H9 (cell line): ENCODE data around the gene TESPA1. TPM values are rescaled to one million over a fixed set of nuclear protein-coding genes. Genes with fewer than 3 reads are reported as not detected.
A peak's percentile ranks its signal among the peaks of the same experiment; 100 is the strongest.

Experiments used
- DNase-seq: peaks from one replicate; pipeline ENCODE4 v3.0.0-alpha.2; 2017
- H2AFZ ChIP-seq: one replicate; pipeline ENCODE4 v1.6.1; 2013; ENCODE audit warnings: mild to moderate bottlenecking, low read length, control low read depth, moderate library complexity
- H2AK5ac ChIP-seq: 2 replicates; pipeline ENCODE4 v1.6.1; 2013; ENCODE audit warnings: low read length, control low read depth, mixed read lengths; ENCODE audit not compliant: insufficient read length
- H2BK120ac ChIP-seq: one replicate; pipeline ENCODE4 v1.6.1; 2013; ENCODE audit warnings: low read depth, mild to moderate bottlenecking, low read length, control low read depth, inconsistent platforms; ENCODE audit not compliant: poor library complexity, severe bottlenecking
- H2BK12ac ChIP-seq: 2 replicates; pipeline ENCODE4 v1.6.1; 2013; ENCODE audit warnings: low read length, control low read depth, mixed read lengths, low read depth; ENCODE audit not compliant: insufficient read length
- H2BK15ac ChIP-seq: 2 replicates; pipeline ENCODE4 v1.6.1; 2013; ENCODE audit warnings: low read depth, low read length, control low read depth
- H2BK20ac ChIP-seq: one replicate; pipeline ENCODE4 v1.6.1; 2013; ENCODE audit warnings: low read depth, mild to moderate bottlenecking, low read length, control low read depth, inconsistent platforms; ENCODE audit not compliant: poor library complexity, severe bottlenecking
- H2BK5ac ChIP-seq: 2 replicates; pipeline ENCODE4 v1.6.1; 2013; ENCODE audit warnings: low read length, control low read depth, mixed read lengths; ENCODE audit not compliant: insufficient read length
- H3K14ac ChIP-seq: 2 replicates; pipeline ENCODE4 v1.6.1; 2013; ENCODE audit warnings: low read length, control low read depth; ENCODE audit not compliant: insufficient read depth
- H3K18ac ChIP-seq: 2 replicates; pipeline ENCODE4 v1.6.1; 2013; ENCODE audit warnings: low read depth, mild to moderate bottlenecking, mixed read lengths, low read length, control low read depth; ENCODE audit not compliant: insufficient read length
- H3K23ac ChIP-seq: 2 replicates; pipeline ENCODE4 v1.6.1; 2013; ENCODE audit warnings: low read length, control low read depth, mixed read lengths, low read depth; ENCODE audit not compliant: insufficient read length
- H3K23me2 ChIP-seq: 2 replicates; pipeline ENCODE4 v1.6.1; 2013; ENCODE audit warnings: low read depth, mild to moderate bottlenecking, mixed read lengths, low read length, control low read depth; ENCODE audit not compliant: insufficient read length, poor library complexity, severe bottlenecking
- H3K27ac ChIP-seq: 2 replicates; pipeline ENCODE4 v1.5.1; 2013; ENCODE audit warnings: low read length, control low read depth, mixed read lengths, low read depth; ENCODE audit not compliant: insufficient read length
- H3K27me3 ChIP-seq: 2 replicates; pipeline ENCODE4 v1.6.1; 2013; ENCODE audit warnings: low read length, control low read depth, inconsistent platforms; ENCODE audit not compliant: insufficient read depth
- H3K4ac ChIP-seq: 2 replicates; pipeline ENCODE4 v1.6.1; 2013; ENCODE audit warnings: low read depth, mild to moderate bottlenecking, control low read depth, inconsistent platforms, low read length, moderate library complexity
- H3K4me1 ChIP-seq: 2 replicates; pipeline ENCODE4 v1.6.1; 2013; ENCODE audit warnings: low read length, control low read depth, inconsistent platforms; ENCODE audit not compliant: insufficient read depth
- H3K4me2 ChIP-seq: 2 replicates; pipeline ENCODE4 v1.6.1; 2013; ENCODE audit warnings: low read length, control low read depth, mixed read lengths; ENCODE audit not compliant: insufficient read length, insufficient read depth
- H3K56ac ChIP-seq: 2 replicates; pipeline ENCODE4 v1.6.1; 2013; ENCODE audit warnings: low read depth, mild to moderate bottlenecking, mixed read lengths, low read length, control low read depth; ENCODE audit not compliant: insufficient read length
- H3K79me1 ChIP-seq: 2 replicates; pipeline ENCODE4 v1.6.1; 2013; ENCODE audit warnings: low read depth, mild to moderate bottlenecking, moderate library complexity, low read length, control low read depth, inconsistent platforms; ENCODE audit not compliant: insufficient read depth, poor library complexity, severe bottlenecking
- H3K79me2 ChIP-seq: 2 replicates; pipeline ENCODE4 v1.6.1; 2013; ENCODE audit warnings: low read length, control low read depth, inconsistent platforms; ENCODE audit not compliant: insufficient read depth
- H3K9ac ChIP-seq: 2 replicates; pipeline ENCODE4 v1.6.1; 2013; ENCODE audit warnings: low read length, control low read depth, mixed read lengths; ENCODE audit not compliant: insufficient read length; ENCODE audit errors: extremely low read depth
- H3K9me3 ChIP-seq: one replicate; pipeline ENCODE4 v1.6.1; 2013; ENCODE audit warnings: low read depth, low read length, inconsistent platforms; ENCODE audit not compliant: control insufficient read depth
- H3T11ph ChIP-seq: one replicate; pipeline ENCODE4 v1.6.1; 2013; ENCODE audit warnings: mild to moderate bottlenecking, low read length, control low read depth, inconsistent platforms
- H4K20me1 ChIP-seq: one replicate; pipeline ENCODE4 v1.6.1; 2013; ENCODE audit not compliant: control insufficient read depth, insufficient read length, insufficient read depth
- H4K5ac ChIP-seq: 2 replicates; pipeline ENCODE4 v1.6.1; 2013; ENCODE audit warnings: low read depth, mild to moderate bottlenecking, mixed read lengths, low read length, control low read depth; ENCODE audit not compliant: insufficient read length
- H4K8ac ChIP-seq: replicated peaks from 2 replicates; pipeline ENCODE4 v1.6.1; 2013; ENCODE audit warnings: low read length, control low read depth, mixed read lengths, low read depth; ENCODE audit not compliant: insufficient read length
- H4K91ac ChIP-seq: 2 replicates; pipeline ENCODE4 v1.6.1; 2013; ENCODE audit warnings: low read depth, mild to moderate bottlenecking, moderate library complexity, mixed read lengths, low read length, control low read depth; ENCODE audit not compliant: insufficient read length
- H3K27ac Mint-ChIP-seq, 3 experiments: 2 replicates in 2 of 3; 3 replicates in 1 of 3; pipeline ENCODE4 v1.8.0; 2020 to 2021; ENCODE audit warnings: mixed read lengths in 3 of 3, mild to moderate bottlenecking in 1 of 3, moderate library complexity in 1 of 3
- H3K27me3 Mint-ChIP-seq: 2 replicates; pipeline ENCODE4 v1.8.0; 2021; ENCODE audit warnings: low read depth, mild to moderate bottlenecking, moderate library complexity, mixed read lengths
- H3K36me3 Mint-ChIP-seq, 3 experiments: 2 replicates in 2 of 3; 3 replicates in 1 of 3; pipeline ENCODE4 v1.8.0; 2020 to 2021; ENCODE audit warnings: low read depth in 3 of 3, mixed read lengths in 3 of 3; ENCODE audit not compliant: insufficient read depth in 1 of 3
- H3K4me1 Mint-ChIP-seq, 2 experiments: 2 replicates each; pipeline ENCODE4 v1.8.0; 2020; ENCODE audit warnings: mixed read lengths in 2 of 2
- H3K4me3 Mint-ChIP-seq, 2 experiments: 2 replicates in 1 of 2; 3 replicates in 1 of 2; pipeline ENCODE4 v1.8.0; 2020 to 2021; ENCODE audit warnings: mild to moderate bottlenecking in 2 of 2, mixed read lengths in 2 of 2, moderate library complexity in 1 of 2
- H3K9me3 Mint-ChIP-seq, 2 experiments: 2 replicates in 1 of 2; 3 replicates in 1 of 2; pipeline ENCODE4 v1.8.0; 2020; ENCODE audit warnings: mild to moderate bottlenecking in 2 of 2, mixed read lengths in 2 of 2, moderate library complexity in 1 of 2
- CTCF ChIP-seq: fragments of 200-600 bp; sonication (generic); conservative IDR thresholded peaks from 3 replicates; pipeline ENCODE4 v1.8.0; 2021; ENCODE audit warnings: antibody characterized with exemption, mild to moderate bottlenecking
- WGBS: extraction: QIAGEN DNeasy Blood & Tissue Kit; methylation state at CpG from one replicate; pipeline ENCODE4 v1.1.7; 2013; ENCODE audit warnings: missing lambda C conversion rate, low lambda C conversion rate, mixed read lengths; ENCODE audit not compliant: insufficient read length; ENCODE audit errors: extremely low coverage; 5-methylcytosine and 5-hydroxymethylcytosine counted together
- total RNA-seq: library from RNA; stranded (reverse); gene quantifications from 2 replicates; pipeline ENCODE4 v1.2.1, GENCODE V29; 2021

Gene TESPA1
- total RNA-seq, 1 experiment from 2014 or later, result not detected

GRCh38 chr12:55019784-55020183, 35.2 kb upstream of the TESPA1 start, which contains the start of gene NEUROD4:
NEUROD4 (plus strand) TSS chr12:55019974; CDS start chr12:55026440, 6,466 bp downstream.
- no peak within 1 kb of the TSS for H2AK5ac ChIP-seq
- peak within 1 kb of the TSS in 1 of 3 experiments; percentile 5; a peak in 1 of 7 replicates for H3K27ac Mint-ChIP-seq
- TF ChIP-seq CTCF, result no peak

More at GRCh38 chr12:55019784-55020183, 35.2 kb upstream of the TESPA1 start, which contains the start of gene NEUROD4:
- Histone ChIP-seq H4K5ac (no peak within 1 kb of the TSS), H3K9ac (no peak within 1 kb of the TSS), H3K4me2 (peak within 1 kb of the TSS; percentile 45), H3K18ac (no peak within 1 kb of the TSS), H2BK12ac (no peak within 1 kb of the TSS), H4K91ac (no peak within 1 kb of the TSS), H3K27ac (no peak within 1 kb of the TSS), H2BK120ac (no peak within 1 kb of the TSS), H3T11ph (no peak within 1 kb of the TSS), H4K8ac (no peak within 1 kb of the TSS), H3K9me3 (no peaks in the 10 kb centered on the region), H3K79me1 (no peaks in the 10 kb centered on the region), H3K23me2 (no peaks in the 10 kb centered on the region), H3K23ac (no peak within 1 kb of the TSS), H4K20me1 (no peaks in the 10 kb centered on the region), H3K56ac (no peak within 1 kb of the TSS), H3K27me3 (no peaks in the 10 kb centered on the region), H3K4ac (no peak within 1 kb of the TSS), H3K14ac (no peak within 1 kb of the TSS), H3K79me2 (no peaks in the 10 kb centered on the region), H2BK20ac (no peak within 1 kb of the TSS), H2BK15ac (no peak within 1 kb of the TSS), H2AFZ (no peak within 1 kb of the TSS), H3K4me1 (no peaks in the 10 kb centered on the region), H2BK5ac (no peak within 1 kb of the TSS)
- Mint-ChIP-seq H3K27me3 (peaks cover 34% of the 10 kb centered on the region), H3K4me1 (peaks cover 19 to 21% of the 10 kb centered on the region in 2 experiments), H3K36me3 (no peaks in the 10 kb centered on the region; a peak in 1 of 7 replicates), H3K4me3 (peak within 1 kb of the TSS; percentile 51 to 69), H3K9me3 (no peaks in the 10 kb centered on the region)
- DNase-seq, result peak; percentile 98
- no CpG with 5 or more reads among the region's 13 CpGs for WGBS
